MM.1S (cell line): ENCODE results near the gene CNTN1.

ENCODE experiments used
- CTCF ChIP-seq: fragments of 300-600 bp; sonication (generic); IDR thresholded peaks from 2 replicates; pipeline ENCODE4 v1.5.1; 2016; ENCODE audit warnings: antibody characterized with exemption, low read length, mixed read lengths
- EZH2 ChIP-seq: fragments of 300-600 bp; sonication (generic); optimal IDR thresholded peaks from 2 replicates; pipeline ENCODE3; 2017; ENCODE audit warnings: low read depth, mild to moderate bottlenecking, antibody characterized with exemption, low read length, mixed read lengths
- EZH2phosphoT487 ChIP-seq: fragments of 300-600 bp; sonication (generic); IDR thresholded peaks from 2 replicates; pipeline ENCODE4 v1.6.1; 2018; ENCODE audit warnings: antibody characterized with exemption, low read length

DNA sequence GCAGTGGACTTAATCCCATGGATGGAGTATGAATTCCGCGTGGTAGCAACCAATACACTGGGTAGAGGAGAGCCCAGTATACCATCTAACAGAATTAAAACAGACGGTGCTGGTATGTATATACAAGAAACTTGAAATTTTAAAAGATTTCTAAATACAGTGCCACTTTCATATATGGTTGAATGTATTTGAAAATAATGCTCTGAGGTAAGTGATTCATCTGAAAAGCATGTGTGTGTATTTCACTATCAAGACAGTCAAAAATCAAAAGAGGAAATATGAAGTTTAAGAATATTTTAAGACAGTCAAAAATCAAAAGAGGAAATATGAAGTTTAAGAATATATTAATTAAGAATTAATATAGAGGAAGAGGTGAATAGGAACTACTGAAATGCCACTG lies 300.9 kb downstream of the CNTN1 start:
- TF ChIP-seq EZH2phosphoT487 = no peak
- TF ChIP-seq CTCF = no peak
- TF ChIP-seq EZH2 = no peak
